Measurements from ENCODE around the gene PYGB.

Gene PYGB

GRCh38 chr20:25214819-25215218 lies 33.1 kb upstream of the PYGB start:
- TF ChIP-seq CTCF (IDR thresholded peaks at IDR 0.05; ENCODE audit: extremely low read depth, insufficient read depth, missing control alignments), result no peak
- no peak for DNase-seq (ENCODE audit: low spot score)
- in situ Hi-C loops (cut with MboI; ENCODE audit: low pct_unique_long_range_greater_than_20kb, low sequenced_read_pairs, unreplicated experiment), result no loop called here

GRCh38 chr20:25215521-25215920 lies 32.4 kb upstream of the PYGB start:
- in situ Hi-C loops (cut with MboI; ENCODE audit: low pct_unique_long_range_greater_than_20kb, low sequenced_read_pairs, unreplicated experiment), result no loop called here
- no peak for TF ChIP-seq CTCF (IDR thresholded peaks at IDR 0.05; ENCODE audit: extremely low read depth, insufficient read depth, missing control alignments)
- no peak for DNase-seq (ENCODE audit: low spot score)

- DNase-seq (ENCODE audit: low spot score), result no peak
- TF ChIP-seq CTCF (IDR thresholded peaks at IDR 0.05; ENCODE audit: extremely low read depth, insufficient read depth, missing control alignments), result no peak
- in situ Hi-C loops (cut with MboI; ENCODE audit: low pct_unique_long_range_greater_than_20kb, low sequenced_read_pairs, unreplicated experiment), result no loop called here
Observed at GRCh38 chr20:25216199-25216945, 31.5 kb upstream of the PYGB start.

GRCh38 chr20:25217161-25218108 lies 30.4 kb upstream of the PYGB start:
- DNase-seq (ENCODE audit: low spot score), result no peak
- TF ChIP-seq CTCF (IDR thresholded peaks at IDR 0.05; ENCODE audit: extremely low read depth, insufficient read depth, missing control alignments), result no peak
- in situ Hi-C loops (cut with MboI; ENCODE audit: low pct_unique_long_range_greater_than_20kb, low sequenced_read_pairs, unreplicated experiment), result no loop called here

GRCh38 chr20:25218109-25218486 lies 29.8 kb upstream of the PYGB start:
- in situ Hi-C loops (cut with MboI; ENCODE audit: low pct_unique_long_range_greater_than_20kb, low sequenced_read_pairs, unreplicated experiment), result no loop called here
- no peak for TF ChIP-seq CTCF (IDR thresholded peaks at IDR 0.05; ENCODE audit: extremely low read depth, insufficient read depth, missing control alignments)
- no peak for DNase-seq (ENCODE audit: low spot score)

- no peak for DNase-seq (ENCODE audit: low spot score)
- no peak for TF ChIP-seq CTCF (IDR thresholded peaks at IDR 0.05; ENCODE audit: extremely low read depth, insufficient read depth, missing control alignments)
- in situ Hi-C loops (cut with MboI; ENCODE audit: low pct_unique_long_range_greater_than_20kb, low sequenced_read_pairs, unreplicated experiment), result no loop called here
Observed at GRCh38 chr20:25218492-25218891, 29.4 kb upstream of the PYGB start.
